GM13977 (cell line): ENCODE data around the gene KRT71.

ENCODE experiments used
- DNase-seq: peaks from one replicate; pipeline ENCODE4 v3.0.0; 2012; ENCODE audit warnings: low spot score
- CTCF ChIP-seq: IDR thresholded peaks from 2 replicates; pipeline ENCODE4 v1.5.1; 2012; ENCODE audit warnings: mild to moderate bottlenecking, control low read depth; ENCODE audit not compliant: insufficient read depth; ENCODE audit errors: extremely low read depth, missing control alignments
- in situ Hi-C: fragments of 300-500 bp; cut with MboI; formaldehyde crosslinking; loops from one replicate; pipeline ENCODE4 v1.12.0; 2022; ENCODE audit warnings: low sequenced_read_pairs, low pct_unique_long_range_greater_than_20kb, mixed read lengths, inconsistent platforms; ENCODE audit not compliant: unreplicated experiment

Gene KRT71

GRCh38 chr12:52546126-52546525 is 6.8 kb downstream of the KRT71 start:
- no peak for DNase-seq
- no peak for TF ChIP-seq CTCF
- in situ Hi-C loops: no loop called here

- no peak for TF ChIP-seq CTCF
- in situ Hi-C loops: no loop called here
- DNase-seq: no peak
Observed at GRCh38 chr12:52543985-52544883, 8.7 kb downstream of the KRT71 start.

- no peak for DNase-seq
- no peak for TF ChIP-seq CTCF
- in situ Hi-C loops: no loop called here
Observed at GRCh38 chr12:52542785-52543318, 10.1 kb downstream of the KRT71 start.

GRCh38 chr12:52542157-52542556 is 10.8 kb downstream of the KRT71 start:
- in situ Hi-C loops: no loop called here
- no peak for TF ChIP-seq CTCF
- DNase-seq: no peak

GRCh38 chr12:52541709-52542108 is 11.2 kb downstream of the KRT71 start:
- no peak for DNase-seq
- no peak for TF ChIP-seq CTCF
- in situ Hi-C loops: no loop called here

- no peak for DNase-seq
- no peak for TF ChIP-seq CTCF
- in situ Hi-C loops: no loop called here
Observed at GRCh38 chr12:52540531-52540930, 12.4 kb downstream of the KRT71 start.
